GM19025 (cell line): ENCODE results near the gene MYBPC1.
"Not testable (repeated sequence)": the region's sequence is repeated elsewhere in the genome, so short reads cannot be mapped to it uniquely, and the experiment has no call there.

Source experiments
- ATAC-seq: cut with Tn5 transposase; IDR thresholded peaks from one replicate; pipeline ENCODE4 v1.9.1; 2021; ENCODE audit warnings: mild to moderate bottlenecking, low read depth, moderate library complexity; ENCODE audit not compliant: unreplicated experiment

Gene MYBPC1

GRCh38 chr12:101648195-101648594 lies 53.4 kb downstream of the MYBPC1 start:
- ATAC-seq: no peak

GRCh38 chr12:101650346-101651117 lies 55.8 kb downstream of the MYBPC1 start:
- ATAC-seq: no peak

- no peak for ATAC-seq
Observed at GRCh38 chr12:101653030-101653429, 58.3 kb downstream of the MYBPC1 start.

GRCh38 chr12:101653503-101653902 lies 58.7 kb downstream of the MYBPC1 start:
- no peak for ATAC-seq

GRCh38 chr12:101654442-101654841 lies 59.7 kb downstream of the MYBPC1 start:
- ATAC-seq: no peak

- no peak for ATAC-seq
Observed at GRCh38 chr12:101655393-101655792, 60.6 kb downstream of the MYBPC1 start.

- ATAC-seq: not testable (repeated sequence)
Observed at GRCh38 chr12:101660662-101661061, 65.9 kb downstream of the MYBPC1 start.

GRCh38 chr12:101663298-101663697 lies 68.5 kb downstream of the MYBPC1 start:
- no peak for ATAC-seq

- ATAC-seq: no peak
Observed at GRCh38 chr12:101664992-101665391, 70.2 kb downstream of the MYBPC1 start.

- ATAC-seq: no peak
Observed at GRCh38 chr12:101666052-101666728, 71.4 kb downstream of the MYBPC1 start.

- ATAC-seq: no peak
Observed at GRCh38 chr12:101667591-101667990, 72.8 kb downstream of the MYBPC1 start.

- ATAC-seq: no peak
Observed at GRCh38 chr12:101670007-101670671, 75.4 kb downstream of the MYBPC1 start.

- ATAC-seq: no peak
Observed at GRCh38 chr12:101671157-101671791, 76.5 kb downstream of the MYBPC1 start.

- no peak for ATAC-seq
Observed at GRCh38 chr12:101671833-101672232, 77.1 kb downstream of the MYBPC1 start.

GRCh38 chr12:101675555-101675954 lies 80.8 kb downstream of the MYBPC1 start:
- ATAC-seq: no peak

- not testable (repeated sequence) for ATAC-seq
Observed at GRCh38 chr12:101676497-101676896, 81.7 kb downstream of the MYBPC1 start.

GRCh38 chr12:101678081-101678480 lies 83.3 kb downstream of the MYBPC1 start:
- ATAC-seq: no peak

- no peak for ATAC-seq
Observed at GRCh38 chr12:101680240-101680639, 85.5 kb downstream of the MYBPC1 start.

- no peak for ATAC-seq
Observed at GRCh38 chr12:101680647-101681046, 85.9 kb downstream of the MYBPC1 start.

- ATAC-seq: not testable (repeated sequence)
Observed at GRCh38 chr12:101681627-101682026, 86.9 kb downstream of the MYBPC1 start.

- no peak for ATAC-seq
Observed at GRCh38 chr12:101685092-101685491, 90.3 kb downstream of the MYBPC1 start.
